HL-60 (cell line): ENCODE results near the gene INTS11.

ENCODE experiments used
- CTCF ChIP-seq: IDR thresholded peaks from one replicate; pipeline ENCODE4 v1.5.1; 2011; ENCODE audit warnings: low read length, control low read depth, inconsistent platforms; ENCODE audit not compliant: insufficient read depth
- POLR2AphosphoS5 ChIP-seq: IDR thresholded peaks from 2 replicates; pipeline ENCODE4 v1.6.1; 2012; ENCODE audit warnings: low read depth

GRCh38 chr1:1284221-1285101 lies 40.0 kb downstream of the INTS11 start:
- TF ChIP-seq CTCF, result no peak
- no peak for TF ChIP-seq POLR2AphosphoS5
